NCI-H1417 treated with DMSO at 0.1 percent for 48 hours (cell line): ENCODE measurements around the gene VPS4A.

Experiments
- DNase-seq: peaks from one replicate; lab custom pipeline; 2025; lab: John Stamatoyannopoulos, UW

Gene VPS4A

DNA sequence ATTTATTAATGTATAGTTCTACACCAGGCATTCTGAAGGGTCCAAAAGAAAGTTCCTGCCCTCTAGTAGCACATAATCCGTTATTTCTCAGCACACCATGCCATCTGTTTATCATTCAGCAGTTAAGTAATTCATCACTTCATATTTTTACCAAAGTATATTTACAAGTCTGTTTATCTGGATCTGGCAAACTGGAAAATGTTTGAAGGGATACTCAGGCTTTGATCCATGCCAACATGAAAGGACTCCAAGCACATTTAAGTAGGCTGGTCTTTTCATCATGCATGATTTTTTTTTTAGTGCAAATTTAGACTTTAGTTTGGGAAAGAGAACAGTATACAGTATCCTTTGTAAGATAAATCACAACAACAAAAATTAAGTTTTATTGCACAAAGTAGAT lies 4.1 kb upstream of the VPS4A start:
- DNase-seq, result no peak

DNA sequence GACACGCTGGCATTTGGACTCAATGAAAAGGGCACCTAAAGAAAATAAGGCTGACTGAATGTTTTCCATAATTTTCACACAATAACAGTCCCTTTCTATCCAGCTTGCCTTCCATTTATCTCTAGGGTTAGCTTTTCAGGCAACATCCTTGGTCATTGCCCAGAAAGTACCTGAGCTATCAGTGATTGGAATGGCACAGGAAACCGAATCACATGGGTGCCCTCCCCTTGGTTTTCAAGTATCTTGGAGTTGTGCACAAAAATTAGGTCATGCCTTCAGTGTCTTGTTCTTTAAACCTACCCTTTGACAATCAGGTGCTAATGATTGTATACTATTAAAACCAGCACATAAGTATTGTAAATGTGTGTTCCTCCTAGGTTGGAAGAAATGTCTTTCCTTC lies 3.3 kb upstream of the VPS4A start:
- DNase-seq, result no peak

DNA sequence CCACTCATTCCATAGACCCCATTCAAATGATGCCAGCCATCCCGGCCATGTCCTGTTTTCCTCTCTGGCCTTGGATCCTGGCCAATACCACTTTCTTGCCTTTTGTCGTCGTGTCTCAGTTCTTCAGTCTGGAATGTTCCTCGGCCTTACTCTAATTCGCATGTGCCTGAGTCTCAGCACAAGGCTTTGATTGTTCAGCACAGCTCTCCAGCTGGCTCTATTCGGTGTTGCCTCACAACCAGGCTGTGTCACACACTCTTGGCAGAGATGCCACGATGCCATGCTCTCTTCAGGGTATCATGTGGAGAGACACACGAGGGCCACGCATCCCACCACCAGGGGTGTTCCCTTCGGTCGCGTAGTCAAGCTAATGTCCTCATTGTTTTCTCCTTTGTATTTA lies 1.8 kb upstream of the VPS4A start:
- no peak for DNase-seq

DNA sequence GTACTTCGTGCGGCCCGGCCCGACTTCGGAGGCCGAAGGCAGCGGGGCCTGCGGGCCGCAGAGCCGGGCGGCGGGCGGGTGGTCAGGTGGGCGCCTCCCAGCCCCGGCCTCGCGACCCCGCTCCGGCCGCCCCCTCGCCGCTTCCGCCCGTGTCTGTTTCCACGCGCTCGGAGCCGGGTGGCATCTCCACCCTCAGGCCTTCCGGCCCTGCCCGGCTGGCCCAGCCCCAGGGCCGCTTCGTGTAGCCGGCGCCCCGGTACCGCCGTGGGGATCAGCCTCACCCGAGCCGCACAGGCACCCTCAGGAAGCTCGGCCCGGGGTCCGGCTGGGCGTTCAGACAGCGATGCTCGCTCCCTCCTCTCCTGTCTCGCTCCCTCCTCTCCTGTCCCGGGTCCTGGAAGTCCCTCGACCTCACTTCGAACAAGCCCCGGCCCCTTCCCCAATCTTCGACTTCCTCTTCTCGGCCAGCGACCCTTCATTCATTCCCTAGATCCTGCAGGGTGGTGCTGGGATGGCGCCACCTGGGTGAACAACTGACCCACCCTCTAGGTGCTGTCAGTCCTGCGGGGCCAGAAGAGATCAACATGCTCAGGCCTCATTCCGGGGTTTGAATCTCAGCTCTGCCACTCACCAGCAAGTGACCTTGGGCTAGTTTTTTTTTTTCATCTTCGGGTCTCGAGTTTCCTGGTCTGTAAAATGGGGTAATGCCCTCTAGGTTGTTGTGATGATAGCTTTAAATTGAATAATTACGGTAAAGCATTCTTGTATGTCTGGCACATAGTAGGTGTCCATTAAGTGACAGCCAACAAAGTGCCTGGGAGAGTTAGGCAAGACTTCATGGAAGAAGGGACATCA lies 610 bp downstream of the VPS4A start:
- DNase-seq, result no peak

DNA sequence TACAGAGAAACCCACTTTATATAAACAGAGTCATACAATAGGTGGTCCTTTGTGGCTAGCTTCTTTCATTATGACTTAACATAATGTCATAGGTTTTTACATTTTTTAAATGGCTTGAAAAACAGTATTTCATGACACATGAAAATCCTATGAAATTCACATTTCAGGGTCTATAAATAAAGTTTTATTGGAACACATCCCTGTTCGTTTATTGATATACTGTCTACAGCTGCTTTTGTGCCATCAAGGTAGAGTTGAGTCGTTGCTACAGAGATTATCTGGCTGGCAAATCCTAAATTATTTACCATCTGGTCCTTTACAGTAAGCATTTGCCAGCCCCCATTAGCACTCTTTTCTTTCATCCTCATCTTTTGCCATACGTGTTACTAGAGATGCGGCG lies 2.3 kb downstream of the VPS4A start:
- DNase-seq, result no peak

DNA sequence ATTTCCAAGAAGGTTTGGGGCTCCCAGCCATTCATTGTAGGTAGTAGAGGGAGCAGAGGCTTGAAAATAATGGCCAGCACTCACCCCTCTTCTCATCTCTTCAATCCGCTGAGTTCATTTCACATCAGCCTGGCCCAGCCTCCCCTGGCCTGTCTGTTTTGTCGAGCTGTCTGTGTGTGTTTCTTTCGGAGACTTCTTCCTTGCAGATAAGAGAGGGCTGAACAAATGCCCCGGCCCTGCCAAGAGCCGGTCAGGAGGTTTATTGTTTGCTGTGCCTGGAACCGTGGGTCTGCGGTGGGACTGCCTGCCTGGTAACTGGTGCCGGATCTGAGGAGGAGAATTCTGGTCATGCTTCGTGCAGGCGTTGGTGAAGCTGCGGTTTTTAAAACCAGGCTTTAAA lies 3.4 kb downstream of the VPS4A start:
- DNase-seq, result no peak

DNA sequence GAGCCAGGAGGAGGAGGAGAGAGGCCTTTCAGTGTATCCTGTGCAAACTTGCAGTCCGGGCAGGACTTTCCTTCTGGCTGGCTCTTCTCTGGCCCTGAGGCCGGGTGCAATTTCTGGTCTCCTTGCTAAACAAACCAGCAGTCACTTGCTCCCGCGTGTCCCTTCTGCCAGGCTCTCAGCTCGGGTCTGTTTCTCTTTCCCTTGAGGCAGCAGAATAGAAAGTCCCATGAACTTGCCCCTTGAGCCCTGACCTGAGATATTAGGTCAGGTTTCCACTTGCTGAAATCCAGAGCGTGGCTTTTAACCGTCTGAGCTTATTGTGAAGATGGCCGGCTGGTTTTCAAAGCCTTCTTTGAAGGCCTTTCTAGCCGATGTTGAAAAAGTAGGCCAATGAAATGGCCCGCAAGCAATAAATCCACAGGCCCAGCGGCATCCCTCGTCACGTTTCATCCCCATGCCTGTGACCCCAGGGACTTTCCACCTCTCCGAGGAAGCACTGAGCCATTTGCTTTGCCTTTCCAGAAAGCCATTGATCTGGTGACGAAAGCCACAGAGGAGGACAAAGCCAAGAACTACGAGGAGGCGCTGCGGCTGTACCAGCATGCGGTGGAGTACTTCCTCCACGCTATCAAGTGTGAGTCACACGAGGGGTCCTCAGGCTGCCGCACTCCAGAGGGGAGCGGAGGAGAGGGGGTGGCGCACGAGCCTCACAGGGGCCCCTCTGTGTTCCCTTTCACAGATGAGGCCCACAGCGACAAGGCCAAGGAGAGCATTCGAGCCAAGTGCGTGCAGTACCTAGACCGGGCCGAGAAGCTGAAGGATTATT lies 4.5 kb downstream of the VPS4A start:
- DNase-seq, result no peak

DNA sequence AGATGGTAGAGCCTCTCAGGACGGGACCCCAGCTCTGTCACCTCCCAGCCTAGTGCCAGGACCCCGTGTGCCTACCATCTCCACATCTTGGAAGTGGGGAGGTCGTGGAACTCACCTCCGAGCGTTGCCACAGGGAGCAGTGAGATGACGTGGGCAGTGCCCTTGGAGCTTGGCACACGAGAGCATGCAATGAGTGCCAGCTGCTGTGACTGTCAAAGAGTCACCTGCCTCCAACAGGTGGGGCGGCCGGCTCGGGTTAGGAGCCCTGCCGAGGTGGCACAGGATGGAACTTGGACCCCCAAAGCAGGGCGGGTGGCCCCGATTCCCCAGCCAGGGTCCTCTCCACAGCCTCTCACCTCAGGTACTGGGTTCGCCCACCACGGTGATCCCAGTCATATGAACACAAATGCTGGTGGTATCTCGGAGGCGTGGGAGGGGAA lies 5.5 kb downstream of the VPS4A start:
- DNase-seq, result no peak

DNA sequence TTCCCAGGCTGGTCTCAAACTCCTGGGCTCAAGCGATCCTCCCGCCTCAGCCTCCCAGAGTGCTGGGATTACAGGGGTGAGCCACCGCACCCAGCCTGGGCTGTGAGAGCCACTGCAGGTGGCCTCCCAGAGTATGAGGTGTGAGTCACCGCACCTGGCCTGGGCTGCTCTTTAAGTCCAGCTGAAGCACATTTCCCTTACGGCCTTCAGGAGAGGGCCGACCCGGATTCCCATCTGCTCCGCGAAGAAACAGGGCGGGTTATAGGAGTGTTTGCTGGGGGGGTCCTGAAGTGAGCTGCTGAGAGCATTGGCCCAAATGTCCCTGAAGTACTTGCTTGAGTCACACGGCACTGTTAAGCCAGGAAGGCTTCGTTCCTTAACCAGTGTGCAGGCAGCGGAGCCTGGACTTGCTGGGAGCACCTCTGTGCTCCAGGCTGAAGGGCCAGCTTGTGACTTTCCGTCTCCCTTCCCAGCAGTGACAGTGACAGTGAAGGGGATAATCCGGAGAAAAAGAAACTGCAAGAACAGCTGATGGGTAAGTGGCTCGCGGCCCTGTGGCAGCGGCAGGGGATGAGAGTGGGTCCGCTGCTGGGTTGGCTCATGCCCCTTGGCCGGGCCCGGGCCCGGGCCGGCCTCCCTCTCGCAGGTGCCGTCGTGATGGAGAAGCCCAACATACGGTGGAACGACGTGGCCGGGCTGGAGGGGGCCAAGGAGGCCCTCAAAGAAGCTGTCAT lies 7.2 kb downstream of the VPS4A start:
- no peak for DNase-seq

DNA sequence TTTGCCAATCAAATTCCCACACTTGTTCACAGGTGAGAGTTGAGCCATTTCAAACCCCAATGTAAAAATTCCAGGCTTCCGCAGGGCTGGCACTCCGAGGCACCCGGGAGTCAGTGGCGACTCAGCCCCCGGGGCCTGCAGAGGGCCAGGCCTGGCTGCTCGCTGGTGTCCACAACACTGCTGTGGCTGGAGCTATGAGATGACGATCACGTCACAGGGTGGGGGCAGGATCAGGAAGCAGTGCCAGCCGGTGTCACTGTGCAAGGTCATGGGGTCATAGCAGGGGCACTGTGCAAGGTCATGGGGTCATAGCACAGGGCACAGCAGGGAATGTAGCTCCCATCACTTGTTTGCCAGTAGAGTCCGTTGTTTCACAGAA lies 7.8 kb downstream of the VPS4A start:
- no peak for DNase-seq

DNA sequence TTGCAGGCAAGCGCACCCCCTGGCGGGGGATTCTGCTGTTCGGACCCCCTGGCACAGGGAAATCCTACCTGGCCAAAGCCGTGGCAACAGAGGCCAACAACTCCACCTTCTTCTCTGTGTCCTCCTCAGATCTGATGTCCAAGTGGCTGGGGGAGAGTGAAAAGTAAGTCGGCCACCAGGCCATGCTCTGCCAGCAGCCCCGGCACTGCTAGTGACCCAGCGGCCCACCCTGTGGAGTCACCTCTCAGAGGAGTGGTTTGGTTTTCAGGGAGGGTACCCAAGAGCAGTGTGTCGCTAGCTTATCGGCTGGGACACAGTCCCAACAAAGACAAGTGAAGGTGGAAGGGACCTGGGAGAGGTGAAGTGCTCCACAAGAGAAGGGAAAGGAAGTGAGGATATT lies 8.2 kb downstream of the VPS4A start:
- DNase-seq, result no peak

DNA sequence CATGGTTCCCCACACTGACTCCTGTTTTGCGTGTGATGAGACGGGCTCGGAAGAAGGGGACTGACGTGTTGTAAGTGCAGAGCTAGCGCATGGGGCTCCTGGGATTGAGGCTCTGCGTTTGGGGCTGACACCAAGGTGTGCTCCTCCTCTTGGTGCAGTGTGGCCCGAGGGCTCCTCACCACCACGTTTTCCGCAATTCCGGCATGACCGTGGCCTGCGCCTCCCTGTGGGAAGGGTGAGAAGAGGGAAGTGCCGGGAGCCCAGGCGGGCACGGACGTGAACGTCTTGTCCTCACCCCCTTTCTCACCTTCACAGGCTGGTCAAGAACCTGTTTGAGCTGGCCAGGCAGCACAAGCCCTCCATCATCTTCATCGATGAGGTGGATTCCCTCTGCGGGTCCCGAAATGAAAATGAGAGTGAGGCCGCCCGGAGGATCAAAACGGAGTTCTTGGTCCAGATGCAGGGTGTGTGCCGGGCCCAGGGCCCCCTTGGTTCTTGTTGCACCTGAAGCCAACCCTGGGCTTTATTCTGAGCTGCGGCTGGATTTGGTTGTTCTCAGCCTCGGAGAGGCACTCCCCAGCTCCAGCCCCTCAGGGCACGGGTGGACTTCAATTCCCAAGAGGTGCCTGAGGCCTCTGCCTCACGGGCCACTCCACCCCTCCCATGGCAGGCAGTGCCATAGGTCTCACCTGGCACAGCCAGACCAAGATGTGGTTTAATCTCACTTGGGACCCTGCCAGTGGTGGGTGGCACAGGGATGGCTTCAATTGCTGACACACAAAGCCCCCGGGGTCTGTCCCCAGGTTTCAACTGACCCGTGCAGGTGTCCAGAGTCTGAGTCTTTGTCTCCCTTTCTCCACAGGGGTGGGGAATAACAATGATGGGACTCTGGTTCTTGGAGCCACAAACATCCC lies 8.9 kb downstream of the VPS4A start:
- DNase-seq, result no peak

DNA sequence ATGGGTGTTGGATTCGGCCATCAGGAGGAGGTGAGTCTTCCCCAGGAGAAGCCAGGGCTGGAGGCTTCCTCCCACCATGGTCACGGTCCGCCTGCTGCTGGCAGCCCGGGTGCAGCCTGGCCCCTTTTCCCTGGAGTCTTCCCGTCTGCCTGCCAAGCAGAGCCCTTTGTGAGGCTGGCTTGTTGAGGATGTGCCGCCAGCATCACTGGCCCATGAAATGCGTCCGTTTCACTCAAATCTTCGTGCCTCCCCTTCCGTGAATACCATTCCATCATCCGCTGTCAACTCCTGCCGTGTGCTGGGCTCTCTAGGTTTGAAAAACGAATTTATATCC lies 9.6 kb downstream of the VPS4A start:
- DNase-seq, result no peak

DNA sequence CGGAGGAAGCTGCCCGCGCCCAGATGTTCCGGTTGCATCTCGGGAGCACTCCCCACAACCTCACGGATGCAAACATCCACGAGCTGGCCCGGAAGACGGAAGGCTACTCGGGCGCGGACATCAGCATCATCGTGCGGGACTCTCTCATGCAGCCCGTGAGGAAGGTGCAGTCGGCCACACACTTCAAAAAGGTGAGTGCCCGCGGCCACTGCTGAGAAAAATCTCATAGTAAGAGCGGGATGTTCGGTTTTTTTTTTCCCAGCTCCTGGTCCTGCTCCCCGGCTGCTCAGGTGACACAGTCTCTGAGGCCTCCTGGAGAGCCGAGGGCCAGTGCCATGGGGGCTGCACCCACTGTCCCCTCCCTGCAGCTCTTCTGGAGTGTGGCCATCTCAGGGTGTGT lies 9.9 kb downstream of the VPS4A start:
- no peak for DNase-seq

DNA sequence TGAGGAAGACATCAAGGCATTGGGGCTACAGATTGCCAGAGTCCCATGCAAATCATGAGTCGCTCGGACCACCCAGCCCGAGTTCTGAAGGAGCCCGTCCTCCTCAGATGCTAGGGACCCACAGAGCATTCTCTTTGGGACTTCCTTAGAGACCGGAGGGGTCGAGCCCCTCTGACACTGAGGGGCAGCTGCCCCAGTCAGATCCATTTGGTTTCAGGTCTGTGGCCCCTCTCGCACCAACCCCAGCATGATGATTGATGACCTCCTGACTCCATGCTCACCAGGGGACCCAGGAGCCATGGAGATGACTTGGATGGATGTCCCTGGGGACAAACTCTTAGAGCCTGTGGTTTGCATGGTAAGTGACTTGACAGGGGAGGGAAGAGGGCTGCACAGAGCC lies 11.2 kb downstream of the VPS4A start:
- DNase-seq, result no peak

DNA sequence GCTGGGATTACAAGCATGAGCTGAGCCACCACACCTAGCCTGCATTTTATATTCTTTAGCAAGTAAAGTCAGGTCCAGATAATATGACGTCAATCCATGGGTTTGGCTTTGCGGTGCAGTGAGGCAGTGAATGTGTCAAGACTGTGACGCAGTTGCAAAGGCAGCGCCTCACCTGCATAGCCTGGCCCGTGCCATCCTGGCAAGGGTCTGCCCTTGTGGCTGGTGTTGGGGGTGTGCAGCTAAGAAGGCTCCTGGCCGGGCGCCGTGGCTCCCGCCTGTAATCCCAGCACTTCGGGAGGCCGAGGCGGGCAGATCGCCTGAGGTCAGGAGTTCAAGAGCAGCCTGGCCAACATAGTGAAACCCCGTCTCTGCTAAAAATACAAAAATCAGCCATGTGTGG lies 12.3 kb downstream of the VPS4A start:
- DNase-seq, result no peak

DNA sequence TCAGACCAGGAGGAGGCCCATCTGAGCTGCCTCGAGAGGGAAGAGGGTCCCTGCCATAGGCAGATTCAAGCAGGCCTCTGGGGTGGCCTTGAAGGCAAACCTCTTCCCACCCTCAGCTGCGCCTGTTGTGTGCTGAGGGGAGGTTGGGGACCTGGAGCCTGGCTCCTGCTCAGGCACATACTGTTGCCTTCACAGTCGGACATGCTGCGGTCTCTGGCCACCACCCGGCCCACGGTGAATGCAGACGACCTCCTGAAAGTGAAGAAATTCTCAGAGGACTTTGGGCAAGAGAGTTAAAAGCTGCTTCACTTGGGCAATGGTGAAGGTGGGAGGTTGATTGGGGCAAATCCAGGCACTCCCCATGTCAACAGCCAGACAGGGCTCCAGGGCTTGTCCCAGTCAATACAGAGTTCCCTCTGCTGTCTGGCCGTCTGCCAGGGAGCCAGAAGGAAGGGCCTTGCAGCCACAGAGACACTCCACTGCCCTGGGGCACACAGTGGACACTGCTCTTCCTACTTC lies 12.9 kb downstream of the VPS4A start:
- DNase-seq, result no peak

DNA sequence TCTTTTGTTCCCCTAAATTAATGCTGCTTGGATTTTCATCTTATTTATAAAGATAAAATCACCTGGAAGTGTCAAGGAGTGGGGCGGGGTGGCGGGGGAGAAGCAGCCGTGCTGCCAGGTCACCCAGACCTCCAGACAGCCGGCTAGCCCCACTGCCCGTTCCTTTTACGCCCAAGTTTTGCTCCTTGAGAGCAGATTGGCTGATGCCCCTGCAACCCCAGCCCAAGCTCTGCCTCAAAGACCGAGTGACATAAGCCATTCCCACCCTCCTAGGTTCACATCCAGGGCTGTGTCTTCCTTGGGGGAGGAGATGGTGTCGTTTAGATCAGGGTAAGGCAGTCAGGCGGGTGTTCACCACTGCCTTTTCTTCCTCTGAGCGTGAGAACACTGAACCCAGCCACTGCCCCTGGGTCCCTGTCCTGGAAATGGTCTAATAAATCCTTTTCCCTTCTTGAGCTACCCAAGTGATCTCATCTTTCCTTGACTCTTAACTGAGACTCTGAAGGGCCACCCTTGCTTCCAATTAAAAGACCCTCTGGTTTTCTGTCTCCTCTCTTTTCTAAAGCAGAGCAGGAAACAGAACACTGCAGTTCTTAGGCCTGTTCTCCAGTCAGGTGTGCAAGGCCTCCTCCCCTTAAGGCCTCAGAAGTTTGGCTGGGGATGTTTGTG lies 13.6 kb downstream of the VPS4A start:
- no peak for DNase-seq

DNA sequence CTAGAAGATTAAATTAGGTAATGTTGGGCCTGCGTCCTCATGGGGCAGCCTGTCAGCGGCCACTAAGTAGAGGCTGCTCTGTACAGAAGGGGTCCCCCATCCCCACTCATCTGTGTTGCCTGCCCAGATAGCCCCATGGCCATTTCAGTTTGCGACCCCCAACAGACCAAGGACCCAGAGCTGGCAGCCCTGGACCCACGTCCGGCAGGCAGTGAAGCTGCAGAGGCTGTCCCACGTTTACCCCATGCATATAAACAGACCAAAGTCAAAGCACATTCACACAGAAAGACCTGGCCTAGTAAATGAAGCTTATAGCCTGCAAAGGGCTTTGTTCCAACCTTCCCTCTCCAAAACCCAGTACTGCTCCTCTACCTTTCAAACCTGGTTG lies 14.6 kb downstream of the VPS4A start:
- DNase-seq, result no peak

DNA sequence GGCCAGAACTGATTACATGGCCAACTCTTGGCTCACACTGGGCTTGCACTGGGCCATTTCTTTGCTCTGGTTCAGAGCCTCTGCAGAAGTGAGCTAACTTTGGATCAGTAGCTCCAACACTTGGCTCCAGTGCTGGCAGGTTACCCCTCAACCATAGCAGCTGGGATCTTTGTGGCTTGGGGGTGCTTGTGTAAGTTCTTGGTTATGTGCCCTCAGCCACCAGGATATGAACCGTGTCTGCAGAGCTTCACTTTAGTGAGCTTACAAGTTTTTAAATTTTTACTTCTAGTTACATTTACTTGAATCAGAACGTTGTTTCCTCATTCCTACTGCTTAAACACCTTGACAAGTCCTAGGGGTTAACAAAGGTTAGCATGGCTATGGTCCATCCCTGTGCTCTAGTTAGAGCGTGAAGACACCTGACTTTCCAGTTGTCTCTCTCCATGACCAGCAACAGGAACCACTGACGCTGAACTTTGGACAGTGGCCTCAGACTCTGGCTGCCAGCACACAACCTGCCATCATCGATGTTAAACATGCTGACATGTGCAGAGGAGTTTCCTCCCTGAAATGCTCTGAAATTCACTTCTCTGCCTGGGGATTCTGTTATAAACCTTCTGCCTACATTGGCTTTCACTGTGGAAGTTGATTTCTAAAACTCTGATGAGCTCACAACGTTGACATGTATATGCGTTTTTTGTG lies 15.2 kb downstream of the VPS4A start:
- DNase-seq, result no peak
